Measurements from ENCODE around the gene PLA2G2C.
"Not testable (repeated sequence)": the region's sequence is repeated elsewhere in the genome, so short reads cannot be mapped to it uniquely, and the experiment has no call there.

Gene PLA2G2C

GRCh38 chr1:20150969-20151368, 35.3 kb downstream of the PLA2G2C start:
- no peak for DNase-seq

- DNase-seq = no peak
Measured at GRCh38 chr1:20150326-20150705, 36.0 kb downstream of the PLA2G2C start.

- no peak for DNase-seq
Measured at GRCh38 chr1:20149601-20150325, 36.6 kb downstream of the PLA2G2C start.

GRCh38 chr1:20148571-20149500, 37.5 kb downstream of the PLA2G2C start:
- DNase-seq = no peak

- DNase-seq = no peak
Measured at GRCh38 chr1:20147846-20148570, 38.3 kb downstream of the PLA2G2C start.

- no peak for DNase-seq
Measured at GRCh38 chr1:20143734-20144565, 42.4 kb downstream of the PLA2G2C start.

GRCh38 chr1:20143318-20143717, 43.0 kb downstream of the PLA2G2C start:
- DNase-seq = no peak

- no peak for DNase-seq
Measured at GRCh38 chr1:20142001-20142710, 44.2 kb downstream of the PLA2G2C start.

GRCh38 chr1:20141466-20141865, 44.9 kb downstream of the PLA2G2C start:
- DNase-seq = no peak

- no peak for DNase-seq
Measured at GRCh38 chr1:20141001-20141400, 45.3 kb downstream of the PLA2G2C start.

GRCh38 chr1:20139776-20140612, 46.3 kb downstream of the PLA2G2C start:
- DNase-seq = no peak

DNA sequence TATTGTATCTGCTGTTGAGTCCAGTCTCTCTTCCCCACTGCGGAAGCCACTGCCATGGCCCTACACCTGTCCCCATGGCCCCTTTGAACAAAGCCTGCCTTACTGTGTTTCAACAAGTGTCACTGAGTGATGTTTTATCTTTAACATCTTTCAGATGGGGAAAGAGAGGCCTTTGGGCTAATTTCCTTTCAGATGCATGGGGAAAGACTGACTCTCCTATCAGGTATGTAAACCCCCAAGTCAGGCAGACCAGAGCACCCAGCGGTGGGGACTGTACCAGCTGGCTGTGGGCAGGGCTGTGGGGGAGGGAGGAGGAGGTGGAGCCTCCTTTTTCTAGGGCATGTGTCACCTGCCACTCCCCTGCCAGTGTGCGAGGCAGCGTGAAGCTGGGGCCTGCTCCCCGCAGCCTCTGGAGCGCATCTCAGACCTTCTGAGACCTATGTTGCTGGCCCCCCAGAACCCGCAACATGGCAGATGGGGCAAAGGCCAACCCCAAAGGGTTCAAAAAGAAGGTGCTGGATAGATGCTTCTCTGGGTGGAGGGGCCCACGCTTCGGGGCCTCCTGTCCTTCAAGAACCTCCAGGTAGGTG, 47.3 kb downstream of the PLA2G2C start, which contains the start of gene PLA2G2F:
PLA2G2F (plus strand) TSS at position 363 of the 590 bp plus-strand sequence; CDS start at position 468, 105 bp downstream.
- DNase-seq = no peak

DNA sequence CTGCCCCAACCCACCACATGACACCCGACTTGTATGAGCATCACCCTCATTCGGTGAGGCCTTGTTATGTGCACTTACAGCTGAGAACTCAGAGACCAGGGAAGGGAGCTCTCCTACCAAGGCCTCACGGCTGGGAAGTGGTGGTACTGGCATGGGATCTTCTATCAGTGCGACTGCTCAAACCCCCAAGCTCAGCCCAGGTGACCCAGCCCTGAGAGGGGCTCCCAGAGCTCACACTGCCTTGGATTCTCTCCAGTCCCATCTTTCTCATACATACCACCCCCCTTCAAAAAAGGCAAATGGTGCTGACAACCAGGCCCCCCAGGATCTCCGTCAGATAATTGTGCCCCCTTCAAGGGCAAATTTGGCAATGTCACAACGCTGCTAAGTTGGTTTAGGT, 48.0 kb downstream of the PLA2G2C start:
- DNase-seq = no peak

- DNase-seq = no peak
Measured at GRCh38 chr1:20137604-20138003, 48.7 kb downstream of the PLA2G2C start.

GRCh38 chr1:20137055-20137454, 49.3 kb downstream of the PLA2G2C start:
- DNase-seq = no peak

DNA sequence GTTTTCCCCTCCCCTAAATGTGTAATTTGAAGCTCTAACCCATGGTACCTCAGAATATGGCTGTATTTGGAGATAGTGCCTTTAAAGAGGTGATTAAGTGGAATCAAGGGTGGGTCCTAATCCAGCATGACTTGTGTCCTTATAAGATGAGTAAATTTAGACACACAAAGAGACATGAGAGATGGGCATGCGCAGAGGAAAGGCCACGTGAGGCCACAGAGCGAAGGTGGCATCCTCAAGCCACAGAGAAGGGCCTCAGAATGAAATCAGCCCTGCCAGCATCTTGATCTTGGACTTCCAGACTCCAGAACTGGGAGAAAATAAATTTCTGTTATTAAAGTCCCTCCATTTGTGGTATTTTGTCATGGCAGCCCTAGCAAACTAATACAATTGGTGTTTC, 50.1 kb downstream of the PLA2G2C start:
- DNase-seq = no peak

- no peak for DNase-seq
Measured at GRCh38 chr1:20134995-20135394, 51.3 kb downstream of the PLA2G2C start.

- DNase-seq = not testable (repeated sequence)
Measured at GRCh38 chr1:20130518-20130917, 55.8 kb downstream of the PLA2G2C start.

DNA sequence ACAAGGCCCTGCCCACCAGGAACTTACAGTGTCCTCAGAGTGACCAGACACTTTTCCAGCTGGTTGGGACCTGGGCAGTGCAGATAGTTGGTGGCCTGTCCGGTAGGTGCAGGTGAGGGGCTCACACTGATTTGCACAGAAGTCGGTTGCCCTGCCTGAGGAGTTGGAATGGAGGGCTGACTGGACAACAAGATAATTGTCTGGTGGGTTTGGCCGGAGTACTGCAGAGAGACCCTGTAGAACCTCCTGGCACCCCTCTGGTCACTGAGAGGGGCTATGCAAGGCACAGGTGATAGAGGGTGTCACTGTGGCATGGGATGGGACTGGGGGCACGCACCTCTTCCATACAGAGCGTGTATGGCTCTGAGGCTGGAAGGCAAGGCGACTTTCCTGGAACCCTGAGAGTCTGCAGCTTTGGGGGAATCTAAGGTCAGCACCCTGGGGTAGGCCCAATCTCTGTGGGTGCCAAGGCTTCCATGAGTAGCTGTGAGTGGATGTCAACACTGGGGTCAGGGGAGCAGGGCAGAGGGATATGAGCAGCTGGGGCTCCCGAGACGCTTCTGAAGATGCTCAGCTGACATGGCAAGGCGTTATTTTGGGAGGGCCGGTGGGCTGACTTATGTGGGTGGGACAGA, 59.4 kb downstream of the PLA2G2C start:
- no peak for DNase-seq
